HepG2 (cell line): ENCODE data around the gene POU3F3. TPM values are rescaled to one million over a fixed set of nuclear protein-coding genes. Genes with fewer than 3 reads are reported as not detected.

Source experiments
- ARHGAP35 ChIP-seq: sonication (generic); formaldehyde crosslinking; IDR thresholded peaks from 2 replicates; pipeline ENCODE4 v1.9.0; 2022; ENCODE audit warnings: mild to moderate bottlenecking, inconsistent platforms, moderate library complexity, missing genetic modification reagents, borderline replicate concordance
- BORCS8-MEF2B ChIP-seq: sonication (generic); formaldehyde crosslinking; IDR thresholded peaks from 2 replicates; pipeline ENCODE4 v1.8.0; 2022; ENCODE audit warnings: mild to moderate bottlenecking, missing genetic modification reagents
- CBFB ChIP-seq: sonication (generic); formaldehyde crosslinking; IDR thresholded peaks from 2 replicates; pipeline ENCODE4 v1.4.0; 2020; ENCODE audit warnings: missing genetic modification reagents
- KDM5B ChIP-seq: sonication (generic); formaldehyde crosslinking; IDR thresholded peaks from 2 replicates; pipeline ENCODE4 v1.4.0; 2020; ENCODE audit warnings: missing genetic modification reagents, mild to moderate bottlenecking, borderline replicate concordance
- NAIF1 ChIP-seq: sonication (generic); formaldehyde crosslinking; IDR thresholded peaks from 2 replicates; pipeline ENCODE4 v1.5.0; 2020; ENCODE audit warnings: mild to moderate bottlenecking, missing genetic modification reagents, borderline replicate concordance
- POLR2A ChIP-seq, 2 experiments: IDR thresholded peaks; 2 replicates each; pipeline ENCODE4 v1.6.1; 2011; ENCODE audit warnings: low read depth in 2 of 2, low read length in 2 of 2, mild to moderate bottlenecking in 1 of 2, moderate library complexity in 1 of 2; ENCODE audit not compliant: insufficient read depth in 1 of 2
- PTBP1 ChIP-seq: fragments of 200-400 bp; formaldehyde crosslinking; IDR thresholded peaks from 2 replicates; pipeline ENCODE4 v1.6.1; 2018; ENCODE audit warnings: low read length, low read depth; ENCODE audit not compliant: poor library complexity, severe bottlenecking
- SPEN ChIP-seq: sonication (generic); formaldehyde crosslinking; IDR thresholded peaks from 2 replicates; pipeline ENCODE4 v1.5.1; 2020; ENCODE audit warnings: low read depth, mild to moderate bottlenecking, missing genetic modification reagents
- TCF12 ChIP-seq, 2 experiments: fragments of 450-650 bp in 1 of 2; sonication (generic) in 1 of 2; formaldehyde crosslinking in 1 of 2; IDR thresholded peaks; 2 replicates each; pipeline versions ENCODE4 v1.6.1 to v1.8.0; 2017 to 2022; ENCODE audit warnings: antibody characterized with exemption in 1 of 2, mild to moderate bottlenecking in 1 of 2, missing genetic modification reagents in 1 of 2, moderate library complexity in 1 of 2
- TRIM24 ChIP-seq: sonication (generic); formaldehyde crosslinking; IDR thresholded peaks from 2 replicates; pipeline ENCODE4 v1.8.0; 2022; ENCODE audit warnings: mild to moderate bottlenecking, missing genetic modification reagents
- ZFY ChIP-seq: sonication (generic); formaldehyde crosslinking; IDR thresholded peaks from 2 replicates; pipeline ENCODE4 v1.4.0; 2020; ENCODE audit warnings: missing genetic modification reagents
- ZNF224 ChIP-seq: sonication (generic); formaldehyde crosslinking; IDR thresholded peaks from 2 replicates; pipeline ENCODE4 v1.5.0; 2020; ENCODE audit warnings: mild to moderate bottlenecking, missing genetic modification reagents
- ZNF713 ChIP-seq: sonication (generic); formaldehyde crosslinking; IDR thresholded peaks from 2 replicates; pipeline ENCODE4 v1.4.0; 2020; ENCODE audit warnings: mild to moderate bottlenecking, missing genetic modification reagents
- ZNF761 ChIP-seq: sonication (generic); formaldehyde crosslinking; conservative IDR thresholded peaks from 2 replicates; pipeline ENCODE4 v1.4.0; 2020; ENCODE audit warnings: mild to moderate bottlenecking, missing genetic modification reagents
- ZNF816 ChIP-seq: sonication (generic); formaldehyde crosslinking; IDR thresholded peaks from 2 replicates; pipeline ENCODE4 v1.8.0; 2022; ENCODE audit warnings: missing genetic modification reagents, mild to moderate bottlenecking, borderline replicate concordance
- polyA plus RNA-seq, 8 experiments: library from polyadenylated mRNA; depleted of rRNA in 3 of 8; stranded (reverse) in 7 of 8; unstranded in 1 of 8; fragments of >200 nt; fragmentation: Illumina TruSeq in 4 of 8; extraction: Trizol in 4 of 8; gene quantifications; 2 replicates each; pipeline versions ENCODE4 v1.2.1 to v1.2.3, GENCODE V29; 2011 to 2016; ENCODE audit warnings: low read depth in 4 of 8, missing spikeins in 1 of 8, mixed read lengths in 1 of 8; ENCODE audit not compliant: insufficient read depth in 1 of 8
- total RNA-seq, 5 experiments: library from RNA; depleted of rRNA; stranded (reverse); fragments of >200 nt; fragmentation: Illumina TruSeq; extraction: Trizol; gene quantifications; 2 replicates each; pipeline ENCODE4 v1.2.3, GENCODE V29; 2016; ENCODE audit warnings: low read depth in 1 of 5
- TF ChIP-seq, protein P1 (sequence below): sonication (generic); formaldehyde crosslinking; IDR thresholded peaks from 2 replicates; pipeline ENCODE4 v1.4.0; 2020; ENCODE audit warnings: missing genetic modification reagents, borderline replicate concordance
- TF ChIP-seq, protein P2 (sequence below): sonication (generic); formaldehyde crosslinking; IDR thresholded peaks from 2 replicates; pipeline ENCODE4 v1.4.0; 2020; ENCODE audit warnings: missing genetic modification reagents
- TF ChIP-seq, protein P3 (sequence below): sonication (generic); formaldehyde crosslinking; IDR thresholded peaks from 2 replicates; pipeline ENCODE4 v1.5.0; 2020; ENCODE audit warnings: mild to moderate bottlenecking, missing genetic modification reagents, moderate library complexity
- TF ChIP-seq, protein P4 (sequence below): sonication (generic); formaldehyde crosslinking; IDR thresholded peaks from 2 replicates; pipeline ENCODE4 v1.4.0; 2020; ENCODE audit warnings: missing genetic modification reagents

Gene POU3F3
- total and polyA plus RNA-seq, 2 of the 13 experiments (the other 11 are each of a cell fraction or from before 2014, with no cell fraction given), result not detected

DNA sequence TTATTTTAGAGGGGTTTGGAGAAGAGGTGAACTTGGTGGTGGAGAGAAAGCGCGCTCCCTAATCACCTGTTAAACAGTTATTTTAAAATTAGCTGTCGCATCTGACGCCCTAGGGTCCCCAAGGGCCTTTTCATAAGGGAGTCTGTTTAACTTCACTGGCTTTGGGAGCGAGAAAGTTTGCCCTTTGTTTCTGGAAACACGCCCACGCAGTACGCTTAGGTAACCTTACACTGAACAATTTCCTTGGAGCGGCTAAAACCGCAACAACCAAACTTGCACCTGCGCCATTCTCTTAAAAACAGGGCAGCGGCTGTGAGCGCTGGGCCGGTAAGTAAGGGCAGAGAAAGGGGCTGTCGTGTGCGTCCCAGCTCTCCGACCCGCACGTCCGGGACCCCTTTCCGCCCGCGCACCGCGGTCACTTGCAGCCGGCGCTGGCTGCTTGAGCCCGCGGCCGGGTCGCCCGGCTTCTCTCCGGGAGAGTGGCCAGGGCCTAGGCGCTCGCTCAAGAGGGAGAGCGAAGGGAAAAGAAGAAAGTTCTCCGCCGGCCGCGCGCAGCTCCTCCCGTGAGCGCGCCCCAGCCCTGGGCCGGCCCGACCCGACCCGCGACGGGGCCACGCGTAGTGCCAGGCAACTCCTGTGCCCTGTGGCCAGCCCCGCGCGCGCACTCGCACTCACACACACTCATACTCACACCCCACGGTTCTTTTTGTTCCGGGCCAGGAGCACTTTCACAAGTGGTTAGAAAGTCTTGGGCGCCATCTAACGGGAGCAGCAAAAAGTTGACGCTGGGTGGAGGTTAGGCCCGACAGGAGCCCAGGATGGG, 19.2 kb downstream of the POU3F3 start (continued):
- TF ChIP-seq TRIM24 (CRISPR knock-in tag) (no peak), PTBP1 (no peak), BORCS8-MEF2B (peak; percentile 57; the same call in 1 of the 2 replicates), NAIF1 (CRISPR knock-in tag) (no peak), ZNF713 (no peak), ZNF816 (CRISPR knock-in tag) (no peak), TCF12 (IDR thresholded peaks at IDR 0.05) (no peak), TCF12 (CRISPR knock-in tag; IDR thresholded peaks at IDR 0.05) (no peak), POLR2A (IDR thresholded peaks at IDR 0.05; ENCODE audit: insufficient read depth in 1 of 2, low read depth in 2 of 2, low read length in 2 of 2) (no peak), CBFB (CRISPR knock-in tag) (no peak), SPEN (CRISPR knock-in tag) (peak; percentile 43; the same call in 1 of the 2 replicates), ZFY (peak; percentile 67), ZNF224 (CRISPR knock-in tag) (0 out of 2 replicates have a peak, but pooled peaks have one; percentile 76), ARHGAP35 (CRISPR knock-in tag) (peak; percentile 31; the same call in 1 of the 2 replicates), KDM5B (CRISPR knock-in tag) (peak; percentile 74), ZNF761 (CRISPR knock-in tag) (no peak)
- TF ChIP-seq, protein P1, sequence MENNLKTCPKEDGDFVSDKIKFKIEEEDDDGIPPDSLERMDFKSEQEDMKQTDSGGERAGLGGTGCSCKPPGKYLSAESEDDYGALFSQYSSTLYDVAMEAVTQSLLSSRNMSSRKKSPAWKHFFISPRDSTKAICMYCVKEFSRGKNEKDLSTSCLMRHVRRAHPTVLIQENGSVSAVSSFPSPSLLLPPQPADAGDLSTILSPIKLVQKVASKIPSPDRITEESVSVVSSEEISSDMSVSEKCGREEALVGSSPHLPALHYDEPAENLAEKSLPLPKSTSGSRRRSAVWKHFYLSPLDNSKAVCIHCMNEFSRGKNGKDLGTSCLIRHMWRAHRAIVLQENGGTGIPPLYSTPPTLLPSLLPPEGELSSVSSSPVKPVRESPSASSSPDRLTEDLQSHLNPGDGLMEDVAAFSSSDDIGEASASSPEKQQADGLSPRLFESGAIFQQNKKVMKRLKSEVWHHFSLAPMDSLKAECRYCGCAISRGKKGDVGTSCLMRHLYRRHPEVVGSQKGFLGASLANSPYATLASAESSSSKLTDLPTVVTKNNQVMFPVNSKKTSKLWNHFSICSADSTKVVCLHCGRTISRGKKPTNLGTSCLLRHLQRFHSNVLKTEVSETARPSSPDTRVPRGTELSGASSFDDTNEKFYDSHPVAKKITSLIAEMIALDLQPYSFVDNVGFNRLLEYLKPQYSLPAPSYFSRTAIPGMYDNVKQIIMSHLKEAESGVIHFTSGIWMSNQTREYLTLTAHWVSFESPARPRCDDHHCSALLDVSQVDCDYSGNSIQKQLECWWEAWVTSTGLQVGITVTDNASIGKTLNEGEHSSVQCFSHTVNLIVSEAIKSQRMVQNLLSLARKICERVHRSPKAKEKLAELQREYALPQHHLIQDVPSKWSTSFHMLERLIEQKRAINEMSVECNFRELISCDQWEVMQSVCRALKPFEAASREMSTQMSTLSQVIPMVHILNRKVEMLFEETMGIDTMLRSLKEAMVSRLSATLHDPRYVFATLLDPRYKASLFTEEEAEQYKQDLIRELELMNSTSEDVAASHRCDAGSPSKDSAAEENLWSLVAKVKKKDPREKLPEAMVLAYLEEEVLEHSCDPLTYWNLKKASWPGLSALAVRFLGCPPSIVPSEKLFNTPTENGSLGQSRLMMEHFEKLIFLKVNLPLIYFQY (CRISPR knock-in tag), result peak; percentile 60; the same call in 1 of the 2 replicates
- TF ChIP-seq, protein P2, sequence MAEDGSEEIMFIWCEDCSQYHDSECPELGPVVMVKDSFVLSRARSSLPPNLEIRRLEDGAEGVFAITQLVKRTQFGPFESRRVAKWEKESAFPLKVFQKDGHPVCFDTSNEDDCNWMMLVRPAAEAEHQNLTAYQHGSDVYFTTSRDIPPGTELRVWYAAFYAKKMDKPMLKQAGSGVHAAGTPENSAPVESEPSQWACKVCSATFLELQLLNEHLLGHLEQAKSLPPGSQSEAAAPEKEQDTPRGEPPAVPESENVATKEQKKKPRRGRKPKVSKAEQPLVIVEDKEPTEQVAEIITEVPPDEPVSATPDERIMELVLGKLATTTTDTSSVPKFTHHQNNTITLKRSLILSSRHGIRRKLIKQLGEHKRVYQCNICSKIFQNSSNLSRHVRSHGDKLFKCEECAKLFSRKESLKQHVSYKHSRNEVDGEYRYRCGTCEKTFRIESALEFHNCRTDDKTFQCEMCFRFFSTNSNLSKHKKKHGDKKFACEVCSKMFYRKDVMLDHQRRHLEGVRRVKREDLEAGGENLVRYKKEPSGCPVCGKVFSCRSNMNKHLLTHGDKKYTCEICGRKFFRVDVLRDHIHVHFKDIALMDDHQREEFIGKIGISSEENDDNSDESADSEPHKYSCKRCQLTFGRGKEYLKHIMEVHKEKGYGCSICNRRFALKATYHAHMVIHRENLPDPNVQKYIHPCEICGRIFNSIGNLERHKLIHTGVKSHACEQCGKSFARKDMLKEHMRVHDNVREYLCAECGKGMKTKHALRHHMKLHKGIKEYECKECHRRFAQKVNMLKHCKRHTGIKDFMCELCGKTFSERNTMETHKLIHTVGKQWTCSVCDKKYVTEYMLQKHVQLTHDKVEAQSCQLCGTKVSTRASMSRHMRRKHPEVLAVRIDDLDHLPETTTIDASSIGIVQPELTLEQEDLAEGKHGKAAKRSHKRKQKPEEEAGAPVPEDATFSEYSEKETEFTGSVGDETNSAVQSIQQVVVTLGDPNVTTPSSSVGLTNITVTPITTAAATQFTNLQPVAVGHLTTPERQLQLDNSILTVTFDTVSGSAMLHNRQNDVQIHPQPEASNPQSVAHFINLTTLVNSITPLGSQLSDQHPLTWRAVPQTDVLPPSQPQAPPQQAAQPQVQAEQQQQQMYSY (CRISPR knock-in tag), result 0 out of 2 replicates have a peak, but pooled peaks have one; percentile 25
- TF ChIP-seq, protein P3, sequence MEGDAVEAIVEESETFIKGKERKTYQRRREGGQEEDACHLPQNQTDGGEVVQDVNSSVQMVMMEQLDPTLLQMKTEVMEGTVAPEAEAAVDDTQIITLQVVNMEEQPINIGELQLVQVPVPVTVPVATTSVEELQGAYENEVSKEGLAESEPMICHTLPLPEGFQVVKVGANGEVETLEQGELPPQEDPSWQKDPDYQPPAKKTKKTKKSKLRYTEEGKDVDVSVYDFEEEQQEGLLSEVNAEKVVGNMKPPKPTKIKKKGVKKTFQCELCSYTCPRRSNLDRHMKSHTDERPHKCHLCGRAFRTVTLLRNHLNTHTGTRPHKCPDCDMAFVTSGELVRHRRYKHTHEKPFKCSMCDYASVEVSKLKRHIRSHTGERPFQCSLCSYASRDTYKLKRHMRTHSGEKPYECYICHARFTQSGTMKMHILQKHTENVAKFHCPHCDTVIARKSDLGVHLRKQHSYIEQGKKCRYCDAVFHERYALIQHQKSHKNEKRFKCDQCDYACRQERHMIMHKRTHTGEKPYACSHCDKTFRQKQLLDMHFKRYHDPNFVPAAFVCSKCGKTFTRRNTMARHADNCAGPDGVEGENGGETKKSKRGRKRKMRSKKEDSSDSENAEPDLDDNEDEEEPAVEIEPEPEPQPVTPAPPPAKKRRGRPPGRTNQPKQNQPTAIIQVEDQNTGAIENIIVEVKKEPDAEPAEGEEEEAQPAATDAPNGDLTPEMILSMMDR (CRISPR knock-in tag), result peak; percentile 86
- TF ChIP-seq, protein P4, sequence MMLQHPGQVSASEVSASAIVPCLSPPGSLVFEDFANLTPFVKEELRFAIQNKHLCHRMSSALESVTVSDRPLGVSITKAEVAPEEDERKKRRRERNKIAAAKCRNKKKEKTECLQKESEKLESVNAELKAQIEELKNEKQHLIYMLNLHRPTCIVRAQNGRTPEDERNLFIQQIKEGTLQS (CRISPR knock-in tag), result no peak
